ENCODE results near the gene C6orf47.
A peak's percentile ranks its signal among the peaks of the same experiment; 100 is the strongest.

The C6orf47 gene

GRCh38 chr6:31614684-31615578 is 45.6 kb downstream of the C6orf47 start, which contains the start of gene AIF1:
Gene AIF1 (plus strand): TSS chr6:31615234. CDS start chr6:31615330, 96 bp downstream.
- no peaks in the 10 kb centered on the region for H3K27me3 ChIP-seq (ENCODE audit: low read depth, low read length)
- peak within 1 kb of the TSS; percentile 59 for H3K27ac ChIP-seq (ENCODE audit: low read length)
- TF ChIP-seq CTCF (IDR thresholded peaks at IDR 0.05; ENCODE audit: low read depth, low read length) (no peak), EZH2phosphoT487 (IDR thresholded peaks at IDR 0.05; ENCODE audit: low read depth) (no peak)
- peaks cover 17% of the 10 kb centered on the region for H3K4me1 ChIP-seq (ENCODE audit: low read length)
- peak within 1 kb of the TSS; percentile 75 for H3K4me2 ChIP-seq (ENCODE audit: low read length)
- H3K4me3 ChIP-seq (ENCODE audit: low read length), result peak within 1 kb of the TSS; percentile 42
- no peaks in the 10 kb centered on the region for H3K79me2 ChIP-seq (ENCODE audit: low read length)
- peak within 1 kb of the TSS; percentile 33; the same call in 1 of the 2 replicates for H3K9ac ChIP-seq (ENCODE audit: low read length)
- no peaks in the 10 kb centered on the region for H4K20me1 ChIP-seq (ENCODE audit: insufficient read depth, low read length)
- no peaks in the 10 kb centered on the region for H3K36me3 ChIP-seq (replicated peaks; ENCODE audit: low read depth, low read length)
- peak within 1 kb of the TSS; percentile 29 for H2AFZ ChIP-seq (ENCODE audit: low read depth, low read length)
- no peaks in the 10 kb centered on the region for H3K9me3 ChIP-seq (ENCODE audit: insufficient read depth, low read length)

GRCh38 chr6:31614075-31614619 is 46.4 kb downstream of the C6orf47 start:
- H3K4me2 ChIP-seq (ENCODE audit: low read length), result peak overlapping the region; percentile 75
- peaks cover 15% of the 10 kb centered on the region for H3K4me1 ChIP-seq (ENCODE audit: low read length)
- no peaks in the 10 kb centered on the region for H3K36me3 ChIP-seq (replicated peaks; ENCODE audit: low read depth, low read length)
- H2AFZ ChIP-seq (ENCODE audit: low read depth, low read length), result peak overlapping the region; percentile 29
- peak overlapping the region; percentile 59 for H3K27ac ChIP-seq (ENCODE audit: low read length)
- no peaks in the 10 kb centered on the region for H3K27me3 ChIP-seq (ENCODE audit: low read depth, low read length)
- H3K4me3 ChIP-seq (ENCODE audit: low read length), result peak overlapping the region; percentile 42
- no peaks in the 10 kb centered on the region for H3K79me2 ChIP-seq (ENCODE audit: low read length)
- no peaks in the 10 kb centered on the region for H4K20me1 ChIP-seq (ENCODE audit: insufficient read depth, low read length)
- H3K9ac ChIP-seq (ENCODE audit: low read length), result peak overlapping the region; percentile 33; the same call in 1 of the 2 replicates
- TF ChIP-seq EZH2phosphoT487 (IDR thresholded peaks at IDR 0.05; ENCODE audit: low read depth), result no peak
- TF ChIP-seq CTCF (IDR thresholded peaks at IDR 0.05; ENCODE audit: low read depth, low read length), result no peak
- no peaks in the 10 kb centered on the region for H3K9me3 ChIP-seq (ENCODE audit: insufficient read depth, low read length)

GRCh38 chr6:31610968-31611367 is 49.6 kb downstream of the C6orf47 start:
- Histone ChIP-seq H3K4me1 (ENCODE audit: low read length) (peaks cover 15% of the 10 kb centered on the region), H3K4me3 (ENCODE audit: low read length) (no peak overlapping the region), H3K9me3 (ENCODE audit: insufficient read depth, low read length) (no peaks in the 10 kb centered on the region), H4K20me1 (ENCODE audit: insufficient read depth, low read length) (no peaks in the 10 kb centered on the region), H2AFZ (ENCODE audit: low read depth, low read length) (no peak overlapping the region), H3K9ac (ENCODE audit: low read length) (no peak overlapping the region), H3K27ac (ENCODE audit: low read length) (no peak overlapping the region), H3K79me2 (ENCODE audit: low read length) (no peaks in the 10 kb centered on the region), H3K36me3 (replicated peaks; ENCODE audit: low read depth, low read length) (no peaks in the 10 kb centered on the region), H3K4me2 (ENCODE audit: low read length) (no peak overlapping the region), H3K27me3 (ENCODE audit: low read depth, low read length) (no peaks in the 10 kb centered on the region)
- TF ChIP-seq CTCF (IDR thresholded peaks at IDR 0.05; ENCODE audit: low read depth, low read length) (no peak), EZH2phosphoT487 (IDR thresholded peaks at IDR 0.05; ENCODE audit: low read depth) (no peak)
